ENCODE data around the gene PAGR1. TPM values are rescaled to one million over a fixed set of nuclear protein-coding genes. Genes with fewer than 3 reads are reported as not detected.

PAGR1 gene
- total and polyA plus RNA-seq, 2 of the 4 experiments (the other 2 are of a cell fraction), result 10.6 to 22.1 TPM

- H2AK9ac ChIP-seq (replicated peaks; ENCODE audit: low read depth, low read length, poor library complexity), result no peak overlapping the region
- no peaks in the 10 kb centered on the region for H3K36me3 ChIP-seq (ENCODE audit: control insufficient read depth, insufficient read depth, low read length)
- H2BK5ac ChIP-seq (ENCODE audit: low read depth, low read length, poor library complexity, severe bottlenecking), result no peak overlapping the region
- CTCF ChIA-PET, result no interaction called here
- H3K18ac ChIP-seq (ENCODE audit: low read depth, low read length), result no peak overlapping the region
- H3K9ac ChIP-seq (ENCODE audit: low read depth, low read length), result no peak overlapping the region
- no peak overlapping the region for H3K4me3 ChIP-seq (ENCODE audit: insufficient read depth, low read depth, low read length)
- intact Hi-C loops (cut with micrococcal nuclease), result loop anchor here (10.0 kb wide), 1 partner anchor 49 kb away; no protein-coding TSS in a partner anchor
- no peak overlapping the region for H3K23ac ChIP-seq (ENCODE audit: low read depth, low read length)
- H3K56ac ChIP-seq (ENCODE audit: extremely low read depth, insufficient read depth, low read length), result no peak overlapping the region
- POLR2A ChIA-PET (ENCODE audit: unreplicated experiment), result no interaction called here
- H3K79me1 ChIP-seq (ENCODE audit: low read depth in 1 of 2, low read length in 2 of 2), result no peaks in the 10 kb centered on the region
- H2BK20ac ChIP-seq (ENCODE audit: low read depth, low read length), result no peak overlapping the region
- no peak overlapping the region for H3K14ac ChIP-seq (replicated peaks; ENCODE audit: low read depth, low read length)
- H4K91ac ChIP-seq (ENCODE audit: insufficient read depth, low read depth, low read length), result no peak overlapping the region
- no peak overlapping the region for H3K4me2 ChIP-seq (ENCODE audit: low read depth, low read length)
- WGBS, 2 experiments (ENCODE audit: extremely low coverage in 2 of 2, insufficient read length in 1 of 2), result no CpG with 5 or more reads among the region's 2 CpGs
- H3K27ac ChIP-seq (ENCODE audit: insufficient read depth, low read length), result no peak overlapping the region
- no peak overlapping the region for H4K5ac ChIP-seq (ENCODE audit: low read depth, low read length)
- H3K4me1 ChIP-seq (ENCODE audit: control insufficient read depth, insufficient read depth, low read length), result 0 out of 2 replicates have a peak, but pooled peaks cover 2% of the 10 kb centered on the region
- BruUV-seq (replicated peaks), result no TSS peak
- in situ Hi-C loops (cut with MboI; ENCODE audit: low sequenced_read_pairs), result no loop called here
- no peak overlapping the region for H2AK5ac ChIP-seq (ENCODE audit: low read depth, low read length)
- no peaks in the 10 kb centered on the region for H4K20me1 ChIP-seq (ENCODE audit: insufficient read depth, low read length)
- no peak overlapping the region for H3K4ac ChIP-seq (ENCODE audit: low read depth, low read length)
- dilution Hi-C loops (cut with HindIII; ENCODE audit: low sequenced_read_pairs, unreplicated experiment), result no loop called here
- H4K8ac ChIP-seq (ENCODE audit: low read depth in 2 of 2, low read length in 2 of 2), result no peak overlapping the region
- H3K9me3 ChIP-seq (ENCODE audit: control insufficient read depth, insufficient read depth, low read length), result no peaks in the 10 kb centered on the region
- ATAC-seq (ENCODE audit: low read depth) (no peak), DNase-seq (no peak)
- H3K27me3 ChIP-seq (ENCODE audit: control insufficient read depth, insufficient read depth, low read length), result peaks cover 25% of the 10 kb centered on the region
- H2BK120ac ChIP-seq (ENCODE audit: low read depth, low read length), result no peak overlapping the region
- TF ChIP-seq RAD21 (IDR thresholded peaks at IDR 0.05; ENCODE audit: low read length) (no peak), BHLHE40 (IDR thresholded peaks at IDR 0.05; ENCODE audit: low read depth, low read length) (no peak), RCOR1 (IDR thresholded peaks at IDR 0.05; ENCODE audit: insufficient replicate concordance, low read length) (no peak), CHD1 (IDR thresholded peaks at IDR 0.05; ENCODE audit: low read depth, low read length) (no peak), CTCF (conservative IDR thresholded peaks at IDR 0.05; ENCODE audit: low read depth, low read length) (no peak), CEBPB (IDR thresholded peaks at IDR 0.05; ENCODE audit: low read depth, low read length) (no peak), FOS (IDR thresholded peaks at IDR 0.05; ENCODE audit: low read depth, low read length) (no peak), NFE2L2 (IDR thresholded peaks at IDR 0.05; ENCODE audit: low read depth, low read length) (no peak), SMC3 (IDR thresholded peaks at IDR 0.05; ENCODE audit: low read depth, low read length) (no peak), MAFK (IDR thresholded peaks at IDR 0.05; ENCODE audit: low read depth, low read length) (no peak), RFX5 (IDR thresholded peaks at IDR 0.05; ENCODE audit: low read depth, low read length) (no peak), USF2 (IDR thresholded peaks at IDR 0.05; ENCODE audit: low read depth, low read length) (no peak), MXI1 (IDR thresholded peaks at IDR 0.05; ENCODE audit: borderline replicate concordance, low read depth, low read length) (no peak), POLR2A (IDR thresholded peaks at IDR 0.05; ENCODE audit: low read depth, low read length) (no peak), ELK1 (IDR thresholded peaks at IDR 0.05; ENCODE audit: borderline replicate concordance, low read depth, low read length) (no peak), MAZ (IDR thresholded peaks at IDR 0.05; ENCODE audit: borderline replicate concordance, low read depth, low read length) (no peak)
- H2BK15ac ChIP-seq (ENCODE audit: low read depth, low read length), result no peak overlapping the region
- no peak overlapping the region for H2AFZ ChIP-seq (replicated peaks; ENCODE audit: low read length, poor library complexity)
- H3K9me1 ChIP-seq (ENCODE audit: insufficient read depth, low read length), result no peaks in the 10 kb centered on the region
Observed at GRCh38 chr16:29784157-29784556, 31.8 kb upstream of the PAGR1 start.
